Lung microvascular endothelial cell (primary cell): Measurements from ENCODE around the gene CSTB. TPM values are rescaled to one million over a fixed set of nuclear protein-coding genes. Genes with fewer than 3 reads are reported as not detected.
A peak's percentile ranks its signal among the peaks of the same experiment; 100 is the strongest.

Source experiments
- DNase-seq, 2 donors: peaks; one replicate each; pipeline versions ENCODE4 v3.0.0 to v3.0.0-alpha.2; 2010; ENCODE audit warnings: low read depth in 2 of 2
- total RNA-seq: library from RNA; depleted of rRNA; stranded (reverse); fragments of >200 nt; gene quantifications from 2 replicates; pipeline ENCODE4 v1.2.1, GENCODE V29; 2014

The CSTB gene
- total RNA-seq, 1 donor from 2014 or later, result 23.0 TPM

GRCh38 chr21:43752758-43753438, 23.2 kb downstream of the CSTB start:
- no peak for DNase-seq

DNA sequence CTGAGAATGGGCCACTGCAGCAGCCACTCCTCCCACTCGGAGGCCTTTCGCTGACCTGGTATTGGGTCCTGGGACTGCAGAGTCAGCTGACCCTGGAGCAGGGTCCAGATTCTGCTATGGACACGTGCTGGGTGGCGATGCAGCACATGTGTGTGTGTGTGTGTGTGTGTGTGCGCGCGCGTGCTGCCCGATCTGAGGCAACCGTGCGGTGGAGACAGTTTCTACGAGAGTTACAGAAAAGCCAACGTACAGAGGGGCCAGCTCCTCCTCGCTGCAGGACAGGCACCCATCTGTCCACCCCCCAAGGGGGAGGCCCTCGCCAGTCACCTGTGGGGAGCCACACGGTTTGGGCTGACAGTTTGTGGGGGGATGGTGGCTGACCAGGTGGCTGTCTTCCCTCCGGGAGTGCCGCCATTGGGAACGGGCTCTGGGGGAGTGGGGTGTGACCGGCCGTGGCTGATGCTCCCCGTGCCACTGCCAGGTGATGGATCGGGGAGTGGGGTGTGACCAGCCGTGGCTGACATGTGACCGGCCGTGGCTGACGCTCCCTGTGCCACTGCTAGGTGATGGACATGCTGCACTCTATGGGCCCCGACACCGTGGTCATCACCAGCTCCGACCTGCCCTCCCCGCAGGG, 24.0 kb downstream of the CSTB start:
- no peak for DNase-seq

DNA sequence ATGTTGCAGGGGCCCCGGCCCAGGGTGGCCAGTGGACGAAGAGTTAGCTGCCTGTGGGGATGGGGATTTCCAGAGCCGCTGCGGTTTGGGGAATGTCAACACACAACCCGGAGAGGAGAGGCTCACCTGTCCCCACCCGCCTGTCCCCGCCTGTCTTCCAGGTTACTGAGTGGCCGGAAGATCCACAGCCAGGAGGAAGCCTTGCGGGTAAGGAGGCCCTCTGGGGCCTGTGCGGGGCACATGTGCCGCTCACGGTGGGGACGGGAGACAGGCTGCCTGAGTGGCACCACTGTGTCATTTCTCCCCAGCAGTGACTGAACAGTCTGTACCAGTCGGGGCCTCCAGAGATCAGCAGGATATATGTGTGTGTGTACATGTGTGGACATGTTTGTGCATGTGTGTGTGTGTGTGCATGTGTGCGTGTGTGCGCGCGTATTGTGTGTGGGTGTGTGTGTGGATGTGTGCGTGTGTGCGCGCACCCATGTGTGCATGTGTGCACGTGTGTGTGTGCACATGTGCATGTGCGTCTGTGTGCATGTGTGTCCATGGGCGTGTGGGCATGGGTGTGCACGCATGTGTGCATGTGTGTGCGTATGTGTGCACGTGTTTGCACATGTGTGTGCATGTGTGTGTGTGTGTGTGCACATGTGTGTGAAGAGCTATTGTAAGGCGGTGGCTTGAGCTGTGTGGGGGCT, 25.6 kb downstream of the CSTB start:
- no peak for DNase-seq

DNA sequence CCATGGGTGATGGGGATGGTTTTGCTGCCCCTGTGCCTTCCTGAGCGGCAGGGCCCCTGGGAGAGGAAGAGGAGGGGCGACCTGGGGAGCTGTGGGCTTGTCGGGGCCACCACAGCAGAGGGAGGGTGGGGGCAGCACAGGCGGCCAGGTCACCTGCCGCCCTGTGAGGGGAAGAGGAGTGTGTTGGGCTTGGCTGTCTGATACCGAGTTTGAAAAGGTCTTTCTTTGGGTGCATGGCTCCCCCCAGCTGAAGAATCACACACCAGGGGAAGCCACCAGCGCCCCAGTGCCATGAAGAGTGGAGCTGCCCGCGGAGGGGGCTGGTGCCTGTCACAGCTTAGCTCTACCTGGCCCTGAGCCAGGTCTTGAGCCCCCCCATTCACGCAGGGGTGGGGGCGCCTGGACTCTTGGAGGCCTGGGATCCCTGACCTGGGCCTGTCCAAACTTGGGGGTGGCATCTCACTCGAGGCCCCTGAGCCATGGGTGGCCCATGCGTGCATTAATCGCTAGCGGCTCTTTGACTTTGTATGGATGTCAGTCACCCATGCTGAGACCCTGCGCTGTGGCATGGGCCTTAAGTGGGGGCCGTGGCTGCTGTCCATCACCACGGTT, 26.4 kb downstream of the CSTB start:
- no peak for DNase-seq

DNA sequence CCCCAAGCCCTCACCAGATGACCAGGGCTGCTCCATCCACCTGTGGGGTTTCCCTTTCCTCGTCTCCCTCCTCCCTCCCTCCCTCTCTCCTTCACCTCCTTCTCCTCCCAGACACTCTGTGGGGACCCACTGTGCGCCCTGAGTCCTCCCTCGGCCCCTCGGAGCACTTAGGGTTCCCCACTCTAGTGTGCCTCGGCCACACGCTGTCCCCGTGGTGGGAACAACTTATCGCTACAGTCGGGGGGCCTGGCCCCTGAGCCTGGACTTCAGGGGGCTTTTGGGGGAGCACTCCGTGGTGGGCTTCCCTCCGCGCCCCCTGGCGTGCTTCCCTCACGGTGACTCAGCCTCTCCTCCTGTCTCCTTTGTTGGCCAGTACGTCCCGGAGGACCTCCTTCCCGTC, 27.5 kb downstream of the CSTB start:
- DNase-seq, result no peak

GRCh38 chr21:43745772-43746517, 30.2 kb downstream of the CSTB start:
- DNase-seq, result no peak

DNA sequence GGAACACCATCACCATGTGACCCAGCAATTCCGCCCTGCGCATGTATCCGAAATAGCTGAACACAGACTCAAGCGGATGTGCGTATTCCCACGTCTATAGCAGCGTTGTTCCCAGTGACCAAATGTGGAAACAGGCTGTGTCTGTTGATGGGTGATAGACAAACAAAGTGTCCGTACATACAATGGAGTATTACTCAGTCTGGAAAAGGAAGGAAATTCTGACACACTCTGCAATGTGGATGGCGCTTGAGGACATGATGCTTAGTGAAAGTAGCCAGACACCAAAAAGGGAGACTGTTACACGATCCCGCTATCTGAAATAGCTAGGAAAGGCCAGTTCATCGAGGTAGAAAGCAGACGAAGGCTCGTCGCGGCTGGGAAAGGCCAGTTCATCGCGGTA, 31.4 kb downstream of the CSTB start:
- no peak for DNase-seq

GRCh38 chr21:43743947-43744346, 32.2 kb downstream of the CSTB start:
- no peak for DNase-seq

DNA sequence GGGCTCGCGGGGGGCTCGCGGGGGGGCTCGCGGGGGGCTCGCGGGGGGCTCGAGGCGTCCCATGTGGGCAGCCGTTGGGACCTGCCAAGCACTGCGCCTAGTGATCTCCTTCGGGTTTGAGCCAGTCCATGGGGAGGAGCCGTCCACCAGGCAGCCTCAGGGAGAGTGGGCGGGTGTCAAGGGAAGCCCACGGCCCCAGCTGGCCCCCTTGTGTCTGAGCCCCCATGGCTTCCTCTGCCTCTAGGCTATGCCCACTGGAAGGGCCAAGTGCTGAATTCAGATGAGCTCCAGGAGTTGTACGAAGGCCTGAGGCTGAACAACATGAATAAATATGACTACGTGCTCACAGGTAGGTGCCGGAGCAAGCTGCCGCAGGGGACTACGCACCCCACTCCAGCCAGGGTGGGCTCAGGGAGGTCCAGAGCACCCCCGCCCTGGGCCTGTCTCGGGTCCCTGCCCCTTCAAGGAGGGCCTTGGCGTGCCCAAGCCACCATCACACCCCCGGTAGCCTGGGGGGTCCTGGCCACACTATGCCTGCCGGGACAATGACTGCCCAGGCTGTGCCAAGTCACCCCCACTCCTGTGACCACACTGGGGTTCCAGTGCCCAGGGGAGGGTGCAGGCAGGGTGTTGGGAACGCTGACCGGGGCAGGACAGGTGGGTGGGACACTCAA, 34.5 kb downstream of the CSTB start:
- DNase-seq, result no peak

DNA sequence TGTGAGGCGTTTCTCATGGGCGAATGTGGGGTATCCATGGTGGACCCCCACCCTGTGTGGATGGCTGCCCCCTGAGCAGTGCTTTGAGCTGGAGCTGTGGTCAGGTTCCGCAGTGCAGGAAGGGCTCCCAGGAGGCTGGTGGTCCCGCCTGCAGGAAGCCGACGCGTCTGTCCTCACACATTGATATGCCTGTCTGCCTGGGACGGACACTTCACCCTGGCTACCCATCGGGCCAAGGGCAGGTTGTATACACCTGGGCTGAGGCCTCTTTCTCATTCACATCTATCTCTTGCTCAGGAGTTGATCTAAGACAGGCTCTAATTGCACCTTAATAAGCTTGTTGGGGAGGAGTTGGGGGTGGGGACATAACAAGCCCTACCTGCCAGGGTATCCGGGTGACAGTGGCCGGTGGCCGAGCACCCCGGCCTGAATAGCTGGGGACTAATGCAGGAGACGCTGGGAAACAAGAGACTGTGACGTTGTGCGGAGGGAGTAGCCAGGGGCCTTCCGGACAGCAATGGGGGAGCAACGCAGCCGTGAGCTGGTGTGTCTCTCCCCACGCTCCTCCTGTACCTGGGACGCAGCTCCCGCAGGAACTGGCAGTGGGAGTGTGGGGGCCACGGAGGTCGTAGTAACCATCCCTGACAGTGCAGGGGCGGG, 35.5 kb downstream of the CSTB start:
- peak in 1 of 2 donors; percentile 33 for DNase-seq

DNA sequence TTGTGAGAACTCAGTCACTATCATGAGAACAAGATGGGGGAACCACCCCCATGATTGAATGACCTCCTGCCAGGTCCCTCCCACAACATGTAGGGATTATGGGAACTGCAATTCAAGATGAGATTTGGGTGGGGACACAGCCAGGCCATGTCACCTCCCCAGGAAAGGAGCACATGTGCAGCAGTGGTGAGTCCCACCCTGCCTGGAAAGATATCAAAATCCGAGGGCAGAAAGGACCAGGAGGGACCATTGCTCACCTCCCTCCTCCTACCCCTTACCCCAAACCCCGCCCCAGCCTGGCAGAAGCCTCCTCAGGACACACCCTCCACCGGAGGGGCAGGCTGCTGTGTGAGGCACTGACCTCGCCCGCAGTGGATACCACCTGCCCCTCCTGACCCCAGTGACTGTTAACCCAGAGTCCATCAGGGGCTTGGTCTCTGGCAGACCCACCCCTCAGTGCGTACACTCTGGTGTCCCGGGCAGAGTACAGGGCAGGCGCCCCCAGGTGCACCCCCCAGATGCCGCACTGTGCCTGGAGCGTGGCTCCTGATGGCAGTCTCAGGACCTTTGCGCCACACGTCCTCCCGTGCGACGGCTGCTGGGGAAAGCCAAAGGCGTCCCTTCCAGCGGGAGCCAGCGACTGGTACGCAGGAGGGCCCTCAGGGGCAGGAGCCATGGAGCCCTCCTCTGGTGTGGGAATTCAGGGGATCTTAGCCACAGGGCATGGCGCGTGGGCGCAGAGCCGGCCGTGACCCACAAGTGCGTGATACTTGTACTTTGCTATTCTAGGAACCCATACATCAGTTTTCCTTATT, 36.3 kb downstream of the CSTB start:
- DNase-seq, result no peak

- DNase-seq, result no peak
Observed at GRCh38 chr21:43737158-43737950, 38.8 kb downstream of the CSTB start.

DNA sequence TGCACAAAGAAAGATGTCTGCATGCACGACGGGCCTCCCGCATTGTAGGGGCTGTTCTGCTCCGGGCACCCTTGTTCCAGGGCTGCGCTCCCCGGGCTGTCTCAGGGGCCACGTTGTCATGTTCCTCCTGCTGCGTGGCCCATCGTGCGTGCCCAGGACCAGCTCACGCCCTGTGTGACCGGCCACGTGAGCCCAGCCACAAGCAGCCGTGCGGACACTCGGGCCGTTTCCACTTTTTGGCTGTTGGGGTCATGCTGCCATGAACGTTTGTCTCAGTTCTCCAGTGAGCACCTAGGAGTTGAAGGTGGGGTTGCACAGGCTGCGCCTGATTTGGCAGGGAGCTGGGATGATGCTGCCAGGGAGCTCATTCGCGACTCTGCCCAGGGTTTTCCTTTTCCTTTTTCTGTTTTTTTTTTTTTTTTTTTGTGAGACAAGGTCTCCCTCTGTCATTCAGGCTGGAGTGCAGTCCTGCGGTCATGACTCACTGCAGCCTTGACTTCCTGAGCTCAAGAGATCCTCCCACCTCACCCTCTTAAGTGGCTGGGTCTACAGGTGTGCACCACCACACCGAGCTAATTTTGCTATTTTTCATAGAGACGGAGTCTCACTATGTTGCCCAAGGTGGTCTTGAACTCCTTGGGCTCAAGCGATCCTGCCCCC, 39.8 kb downstream of the CSTB start:
- DNase-seq, result peak in 1 of 2 donors; percentile 52

DNA sequence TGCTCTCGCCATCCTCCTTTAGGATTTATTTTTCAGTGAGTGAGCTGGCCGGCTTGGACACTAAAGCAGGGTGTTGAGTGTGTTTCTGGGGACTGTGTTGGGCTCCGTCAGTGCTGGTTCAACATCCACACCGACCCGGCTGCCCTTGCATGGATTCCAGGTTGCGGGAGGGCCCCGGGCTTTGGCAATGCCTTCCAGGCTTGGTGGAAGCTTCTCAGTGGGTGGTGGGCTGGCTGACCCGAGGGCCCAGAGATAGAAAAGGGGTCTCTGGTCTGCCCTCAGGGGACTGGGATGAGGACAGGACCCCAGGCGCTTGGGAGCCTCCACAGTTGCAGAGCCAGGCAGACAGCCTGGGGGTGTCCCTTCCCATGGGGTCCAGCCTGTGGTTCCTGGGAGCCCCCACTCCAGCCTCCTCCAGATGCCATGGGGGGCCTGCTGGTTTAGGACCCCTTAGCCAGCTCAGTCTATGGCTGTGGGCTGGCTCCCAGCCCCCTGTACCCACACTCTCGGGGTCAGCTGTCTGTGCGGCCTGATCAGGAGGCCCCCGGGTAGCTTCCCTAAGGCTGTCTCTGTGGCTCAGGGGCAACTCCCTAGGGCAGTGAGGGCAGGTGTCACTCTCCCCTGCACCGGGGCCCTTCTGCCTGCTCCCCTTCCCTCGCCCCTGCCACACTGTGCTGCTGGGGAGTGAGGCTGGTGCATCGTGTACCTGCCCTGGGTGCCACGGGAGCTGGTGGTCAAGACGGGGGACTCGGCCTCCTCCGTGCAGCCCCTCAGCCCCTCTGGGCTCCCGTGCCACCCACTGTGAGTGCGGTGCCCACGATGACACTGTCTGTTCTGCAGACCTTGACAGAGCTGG, 40.6 kb downstream of the CSTB start:
- DNase-seq, result no peak

DNA sequence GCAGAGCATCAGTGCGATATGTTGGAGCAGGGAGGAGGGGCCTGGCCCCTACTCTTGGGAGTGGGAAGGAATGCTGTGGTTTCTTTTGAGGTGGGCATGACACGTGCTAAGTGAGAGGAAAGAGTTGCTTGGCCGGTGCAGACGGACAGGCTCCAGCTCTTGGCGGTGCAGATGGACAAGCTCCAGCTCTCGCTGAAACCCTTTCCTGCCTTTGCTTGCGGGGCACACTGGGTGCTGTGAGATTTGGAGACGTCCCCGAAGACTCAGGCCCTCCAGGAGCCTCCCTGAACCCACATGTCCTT, 41.2 kb downstream of the CSTB start:
- no peak for DNase-seq

DNA sequence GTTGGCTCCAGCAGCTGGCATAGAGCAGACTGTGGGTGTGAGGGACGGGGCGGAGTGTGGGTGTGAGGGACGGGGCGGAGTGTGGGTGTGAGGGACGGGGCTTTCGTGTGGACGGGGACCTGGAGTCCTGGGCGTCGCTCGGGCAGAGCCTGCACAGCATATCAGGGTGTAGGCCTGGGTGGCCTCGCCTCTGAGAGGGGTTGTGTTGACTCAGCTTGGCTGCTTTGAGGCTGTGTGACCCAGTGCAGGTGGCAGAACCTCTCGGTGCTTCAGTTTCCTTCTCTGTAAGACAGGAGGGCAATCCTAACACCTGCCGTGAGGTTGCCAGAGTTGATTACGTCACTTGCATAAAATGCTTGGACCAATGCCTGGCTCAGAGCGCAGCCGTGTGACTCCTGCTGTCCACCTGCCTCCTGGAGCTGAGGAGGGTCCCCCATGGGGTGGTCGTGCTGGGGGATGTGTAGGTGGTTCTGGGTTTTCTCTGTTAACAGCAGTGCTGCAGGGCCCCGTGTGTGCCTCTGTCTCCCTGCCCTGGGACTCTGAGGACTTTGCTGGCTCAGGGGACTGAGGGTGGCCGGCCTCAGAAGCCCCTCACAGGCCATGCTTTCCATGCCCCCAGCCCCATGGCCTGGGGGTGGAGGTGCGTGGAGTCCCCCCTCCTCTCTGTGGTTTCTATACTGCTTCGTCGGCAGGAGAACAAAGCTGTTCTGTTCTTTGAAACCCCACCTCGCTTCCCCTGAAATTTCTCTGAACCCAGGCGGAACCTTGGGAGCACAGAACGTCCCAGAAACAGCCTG, 41.8 kb downstream of the CSTB start:
- no peak for DNase-seq
